ENCODE measurements around the gene LGR6.
"Not testable (repeated sequence)": the region's sequence is repeated elsewhere in the genome, so short reads cannot be mapped to it uniquely, and the experiment has no call there.

LGR6 gene

GRCh38 chr1:202348005-202348508, 154.5 kb downstream of the LGR6 start:
- DNase-seq: no peak

GRCh38 chr1:202348509-202349205, 155.1 kb downstream of the LGR6 start, which contains the start of gene PPP1R12B:
Gene PPP1R12B, plus strand, starts transcription at chr1:202348699. Its CDS starts 153 bp downstream, at chr1:202348852.
- DNase-seq: peak; percentile 95

DNA sequence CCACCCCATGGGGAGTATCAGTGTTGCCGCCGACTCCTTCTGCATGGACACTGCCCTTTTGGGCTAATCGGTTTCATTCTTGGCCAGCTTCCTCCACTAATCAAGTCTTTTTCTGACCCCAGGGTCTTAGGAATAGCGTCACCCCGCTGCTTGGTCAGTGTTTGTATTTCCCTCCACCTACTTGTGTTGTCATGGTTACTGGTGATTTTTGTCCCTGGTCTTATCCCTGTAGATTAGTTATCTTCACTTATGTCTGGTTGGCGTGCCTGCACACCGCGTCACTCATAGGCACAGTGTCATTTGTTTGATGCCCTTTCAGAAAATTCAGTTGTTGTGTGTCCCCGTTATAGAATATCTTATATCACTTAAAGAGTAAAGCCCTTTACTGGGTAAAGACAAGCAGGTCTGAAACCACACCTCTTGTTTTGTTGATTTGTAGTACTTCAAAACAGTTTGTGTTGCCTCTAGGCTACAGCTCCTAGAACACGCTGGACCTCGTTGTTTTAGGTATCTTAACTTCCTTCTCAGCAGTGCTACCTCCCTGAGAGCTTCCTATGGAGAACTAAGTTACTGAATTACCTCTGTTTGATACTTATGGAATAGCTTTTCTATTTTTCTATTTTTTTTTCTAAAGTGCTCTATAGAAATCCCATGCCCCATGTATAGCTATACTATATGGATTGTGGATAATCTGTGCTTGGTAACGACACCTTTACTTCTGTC, 155.8 kb downstream of the LGR6 start:
- peak; percentile 4 for DNase-seq

DNA sequence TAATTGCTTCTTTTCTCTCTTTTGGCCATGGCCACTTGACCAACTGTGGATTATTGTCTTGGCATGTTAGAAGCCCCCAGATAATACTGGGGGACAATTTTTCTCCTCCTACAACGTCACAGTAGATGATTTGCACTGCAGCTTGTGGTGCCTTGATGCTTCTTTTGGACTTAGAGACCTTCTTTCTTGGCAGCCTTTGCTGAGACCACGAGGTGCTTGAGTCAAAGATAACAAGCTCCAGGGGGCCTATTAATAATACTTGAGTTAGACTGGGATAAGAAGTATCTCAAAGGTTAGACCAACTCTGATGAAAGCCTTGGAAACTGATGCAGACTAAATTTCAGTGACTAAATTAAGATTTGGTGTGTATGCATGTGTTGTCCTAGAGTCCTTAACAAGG, 158.1 kb downstream of the LGR6 start:
- DNase-seq: peak; percentile 22

DNA sequence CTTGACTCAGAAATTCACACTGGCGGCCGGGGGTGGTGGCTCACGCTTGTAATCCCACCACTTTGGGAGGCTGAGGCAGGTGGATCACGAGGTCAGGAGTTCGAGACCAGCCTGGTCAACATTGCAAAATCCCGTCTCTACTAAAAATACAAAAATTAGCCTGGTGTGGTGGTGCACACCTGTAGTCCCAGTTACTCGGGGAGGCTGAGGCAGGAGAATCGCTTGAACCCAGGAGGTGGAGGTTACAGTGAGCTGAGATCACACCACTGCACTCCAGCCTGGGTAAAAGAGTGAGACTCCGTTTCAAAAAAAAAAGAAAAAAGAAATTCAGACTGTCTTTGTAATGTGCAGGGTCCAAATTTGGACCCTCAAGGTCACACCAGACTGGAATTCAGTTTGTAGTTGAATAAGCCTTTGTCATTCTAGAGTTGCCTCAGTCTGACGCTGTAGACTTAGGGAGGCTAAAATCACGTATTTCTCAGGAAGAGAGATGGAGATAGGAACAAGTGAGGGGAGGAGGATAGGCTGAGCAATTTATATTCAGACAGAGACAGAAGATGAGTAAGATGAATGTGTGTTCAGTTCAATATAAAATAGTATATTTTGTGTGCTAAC, 159.1 kb downstream of the LGR6 start:
- DNase-seq: not testable (repeated sequence)

GRCh38 chr1:202355944-202356553, 162.4 kb downstream of the LGR6 start:
- DNase-seq: no peak

DNA sequence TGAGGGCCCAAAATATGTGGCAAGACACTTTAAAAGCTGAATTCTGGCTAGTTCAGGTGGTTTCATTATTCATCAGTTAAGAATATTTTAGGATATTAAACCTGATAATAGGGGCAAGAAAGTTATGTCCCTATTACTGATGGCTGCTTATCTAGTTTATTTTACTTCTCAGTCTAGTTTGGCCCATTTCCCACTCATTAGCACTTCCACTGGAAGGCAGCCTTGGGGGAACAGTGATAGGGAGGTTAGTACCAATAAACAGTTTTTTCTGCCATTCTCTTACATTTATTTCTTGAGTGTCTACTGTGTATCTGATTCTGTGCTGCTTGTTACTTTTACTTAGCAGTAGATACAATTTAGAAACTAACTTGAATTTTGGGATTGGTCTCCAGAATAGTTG, 163.9 kb downstream of the LGR6 start:
- no peak for DNase-seq

DNA sequence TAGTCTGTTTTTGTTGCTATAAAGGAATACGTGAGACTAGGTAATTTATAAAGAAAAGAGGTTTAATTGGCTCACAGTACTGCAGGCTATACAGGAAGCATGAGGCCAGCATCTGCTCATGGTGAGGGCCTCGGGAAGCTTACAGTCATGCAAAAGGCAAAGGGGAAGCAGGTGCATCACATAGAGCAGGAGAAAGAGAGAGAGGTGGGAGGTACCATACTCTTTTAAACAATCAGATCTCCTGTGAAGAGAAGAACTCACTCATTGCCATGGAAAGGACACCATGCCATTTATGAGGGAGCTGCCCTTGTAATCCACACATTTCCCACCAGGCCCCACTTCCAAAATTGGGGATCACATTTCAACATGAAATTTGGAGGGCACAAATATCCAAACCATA, 167.6 kb downstream of the LGR6 start:
- DNase-seq: no peak

GRCh38 chr1:202361701-202362100, 168.1 kb downstream of the LGR6 start:
- DNase-seq: no peak

DNA sequence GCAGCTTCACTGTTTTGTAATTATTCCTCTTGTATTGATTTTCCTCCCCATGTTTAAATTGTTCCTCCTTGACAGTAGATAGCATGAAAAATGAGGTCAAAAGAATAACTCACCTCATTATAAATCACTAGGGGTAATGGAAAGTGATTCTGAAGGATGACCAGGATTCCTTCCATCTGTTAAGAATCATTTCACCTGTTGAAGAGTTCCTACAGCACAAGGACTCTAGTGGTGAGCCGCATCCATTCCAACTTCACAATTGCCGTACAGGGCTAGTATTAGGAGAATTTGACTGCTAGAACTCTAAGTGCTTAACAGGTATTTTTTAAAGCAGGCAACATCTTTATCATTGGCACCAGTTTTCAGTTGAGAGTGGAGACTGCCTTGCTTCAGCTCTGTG, 168.6 kb downstream of the LGR6 start:
- DNase-seq: no peak

DNA sequence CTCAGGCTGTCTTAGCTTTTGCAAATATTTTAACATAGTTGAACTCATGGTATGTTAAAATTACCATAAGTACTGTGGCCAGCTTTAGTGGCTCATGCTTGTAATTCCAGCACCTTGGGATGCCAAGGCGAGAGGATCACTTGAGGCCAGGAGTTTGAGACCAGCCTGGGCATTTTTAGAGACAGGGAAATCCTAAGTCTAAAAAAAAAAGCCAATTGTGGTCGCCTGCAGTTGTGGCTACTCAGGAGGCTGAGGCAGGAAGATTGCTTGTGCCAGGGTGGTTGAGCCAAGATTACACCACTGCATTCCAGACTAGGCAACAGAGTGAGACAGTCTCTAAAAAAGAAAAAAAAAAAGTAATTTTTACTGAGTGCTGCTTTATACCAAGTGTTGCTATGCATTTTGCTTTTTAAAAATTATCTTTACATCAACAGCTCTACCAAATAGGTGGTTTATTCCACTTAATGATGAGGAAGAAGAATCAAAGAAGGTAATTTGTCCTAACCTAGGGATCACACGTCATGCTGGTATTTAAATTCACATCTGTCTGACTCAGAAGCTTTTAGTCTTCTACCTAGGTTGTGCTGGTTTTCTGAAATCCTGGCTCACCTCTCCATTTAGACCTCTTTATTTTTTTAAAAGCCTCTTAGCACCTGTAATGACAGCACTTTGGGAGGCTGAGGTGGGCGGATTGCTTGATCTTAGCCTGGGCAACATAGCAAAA, 171.7 kb downstream of the LGR6 start:
- no peak for DNase-seq

DNA sequence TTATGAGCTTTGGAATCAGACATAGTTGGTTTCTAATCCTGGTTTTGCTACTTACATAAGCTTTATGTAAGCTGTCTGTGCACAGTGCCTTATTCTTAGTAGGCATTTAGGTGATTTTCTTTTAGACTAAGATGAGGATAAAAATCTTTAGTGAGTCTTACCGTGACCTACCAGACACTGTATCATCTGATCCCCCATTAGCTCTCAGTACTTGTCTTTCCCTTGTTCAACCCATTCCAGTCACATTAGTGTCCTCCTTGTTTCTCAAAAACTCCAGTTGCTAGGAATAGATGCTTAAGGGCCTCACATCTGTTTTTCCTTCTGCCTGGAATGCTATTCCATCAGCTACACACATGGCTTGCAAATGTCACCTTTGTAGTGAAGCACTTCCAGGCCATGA, 173.7 kb downstream of the LGR6 start:
- DNase-seq: peak; percentile 10

Measured in NCI-H524 treated with DMSO at 0.1 percent for 48 hours (cell line).